ENCODE results near the gene BCL7C.

The BCL7C gene

DNA sequence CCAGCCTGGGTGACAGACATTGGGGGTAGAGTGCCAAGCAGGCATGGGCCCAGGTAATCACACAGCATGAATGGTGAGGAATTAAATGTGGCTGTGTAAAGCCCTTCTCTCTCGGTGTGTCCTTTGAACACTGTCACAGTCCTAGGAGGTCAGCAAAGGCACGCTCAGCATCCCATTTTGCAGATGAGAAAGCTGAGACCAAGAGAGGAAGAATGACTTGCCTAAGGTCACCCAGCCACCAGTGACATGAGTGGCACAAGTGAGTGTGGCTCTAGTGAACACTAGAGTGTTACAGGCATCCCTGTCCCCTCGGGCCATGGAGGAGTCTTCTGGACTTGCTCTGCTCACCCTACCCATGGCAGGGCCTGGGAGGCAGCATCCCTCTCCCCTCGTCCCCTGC is 13.2 kb upstream of the BCL7C start:
- H3K9me3 Mint-ChIP-seq: peaks cover 3% of the 10 kb centered on the region
- no peaks in the 10 kb centered on the region for H3K27me3 Mint-ChIP-seq
- DNase-seq: no peak

DNA sequence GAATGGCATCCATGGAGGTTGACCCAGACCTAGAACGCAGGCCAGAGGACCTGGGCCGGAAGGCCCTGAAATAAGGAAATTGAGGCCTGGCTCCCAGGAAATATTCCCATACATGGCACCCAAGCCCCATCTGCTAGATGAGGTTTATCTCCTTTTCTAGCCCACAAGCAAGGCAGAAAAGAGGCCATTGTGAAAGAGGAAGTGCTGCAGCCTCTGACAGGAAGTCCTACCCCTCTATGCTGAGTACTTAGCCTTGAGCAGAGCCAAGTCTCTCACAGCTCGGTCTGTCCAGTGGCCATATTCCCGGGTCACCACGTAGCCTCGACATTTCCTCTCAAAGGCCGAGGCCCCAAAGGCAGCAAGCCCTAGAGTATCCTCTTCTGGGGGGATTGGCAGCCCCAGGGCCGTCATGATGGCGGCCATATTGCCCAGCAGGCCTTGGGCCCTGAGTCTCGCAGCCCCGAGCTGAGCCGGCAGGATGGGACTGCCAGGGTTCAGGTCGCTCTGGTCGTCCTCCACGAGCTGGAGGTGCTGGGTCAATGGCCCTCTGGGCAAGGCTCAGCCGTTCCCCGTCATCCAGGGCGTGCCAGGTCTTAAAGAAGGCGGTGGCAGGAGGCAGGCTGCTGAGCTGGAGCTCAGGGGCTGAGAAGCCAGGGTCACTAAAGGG is 10.4 kb upstream of the BCL7C start:
- Mint-ChIP-seq H3K27me3 (no peaks in the 10 kb centered on the region), H3K27ac (peak overlapping the region; percentile 86), H3K4me3 (no peak overlapping the region), H3K4me1 (ENCODE audit: low read depth) (peaks cover 33% of the 10 kb centered on the region), H3K36me3 (ENCODE audit: low read depth) (no peaks in the 10 kb centered on the region), H3K9me3 (peaks cover 3% of the 10 kb centered on the region)
- no peak for DNase-seq

More for the DNA sequence above, 13.2 kb upstream of the BCL7C start:
- Mint-ChIP-seq H3K36me3 (ENCODE audit: low read depth) (no peaks in the 10 kb centered on the region), H3K27ac (no peak overlapping the region), H3K4me1 (ENCODE audit: low read depth) (peaks cover 22% of the 10 kb centered on the region), H3K4me3 (no peak overlapping the region)

DNA sequence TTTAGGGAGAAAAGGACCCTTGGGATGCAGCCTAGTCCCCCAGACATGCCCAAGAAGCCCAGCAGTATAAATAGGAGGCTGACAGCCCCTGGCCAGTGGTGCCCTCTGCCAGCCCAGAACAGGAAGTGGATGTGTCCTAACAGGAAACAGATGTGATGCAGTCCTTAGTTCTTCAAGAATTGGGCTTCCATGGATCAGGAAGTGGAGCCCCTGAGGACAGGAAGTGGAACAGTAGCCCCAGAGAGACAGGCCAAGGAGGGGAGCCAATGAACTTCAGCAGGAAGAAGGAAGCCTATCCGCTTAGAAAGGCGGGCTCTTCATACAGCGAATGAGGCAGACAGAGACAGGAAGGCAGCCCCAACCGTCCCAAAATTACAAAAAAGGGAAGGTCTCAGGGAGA is 9.7 kb upstream of the BCL7C start:
- Mint-ChIP-seq H3K36me3 (ENCODE audit: low read depth) (no peaks in the 10 kb centered on the region), H3K4me1 (ENCODE audit: low read depth) (peaks cover 33% of the 10 kb centered on the region), H3K9me3 (peaks cover 3% of the 10 kb centered on the region), H3K27ac (peak overlapping the region; percentile 86), H3K27me3 (no peaks in the 10 kb centered on the region), H3K4me3 (no peak overlapping the region)
- no peak for DNase-seq

DNA sequence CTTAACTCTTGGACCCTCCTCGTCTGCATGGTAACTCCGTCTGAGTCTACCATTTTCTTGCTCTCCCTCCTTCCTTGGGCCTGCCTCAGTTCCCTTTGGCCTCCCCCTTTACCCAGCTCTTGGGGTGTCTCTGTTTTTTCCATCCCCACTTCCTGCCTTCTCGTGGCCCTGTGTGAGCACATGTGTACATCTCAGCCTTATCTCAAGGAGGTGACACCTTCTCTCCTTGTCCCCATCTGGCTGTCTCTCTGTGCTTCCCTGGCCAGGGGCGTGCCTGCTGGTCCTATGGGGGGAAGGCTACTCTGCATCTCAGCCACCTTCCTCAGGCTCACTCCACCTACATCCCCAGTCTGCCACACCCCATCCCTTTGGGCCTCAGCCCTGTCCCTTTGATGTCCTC is 9.1 kb upstream of the BCL7C start:
- Mint-ChIP-seq H3K36me3 (ENCODE audit: low read depth) (no peaks in the 10 kb centered on the region), H3K4me1 (ENCODE audit: low read depth) (peaks cover 33% of the 10 kb centered on the region), H3K9me3 (peaks cover 3% of the 10 kb centered on the region), H3K4me3 (peak overlapping the region; percentile 87), H3K27me3 (no peaks in the 10 kb centered on the region), H3K27ac (peak overlapping the region; percentile 96)
- peak; percentile 57 for DNase-seq

DNA sequence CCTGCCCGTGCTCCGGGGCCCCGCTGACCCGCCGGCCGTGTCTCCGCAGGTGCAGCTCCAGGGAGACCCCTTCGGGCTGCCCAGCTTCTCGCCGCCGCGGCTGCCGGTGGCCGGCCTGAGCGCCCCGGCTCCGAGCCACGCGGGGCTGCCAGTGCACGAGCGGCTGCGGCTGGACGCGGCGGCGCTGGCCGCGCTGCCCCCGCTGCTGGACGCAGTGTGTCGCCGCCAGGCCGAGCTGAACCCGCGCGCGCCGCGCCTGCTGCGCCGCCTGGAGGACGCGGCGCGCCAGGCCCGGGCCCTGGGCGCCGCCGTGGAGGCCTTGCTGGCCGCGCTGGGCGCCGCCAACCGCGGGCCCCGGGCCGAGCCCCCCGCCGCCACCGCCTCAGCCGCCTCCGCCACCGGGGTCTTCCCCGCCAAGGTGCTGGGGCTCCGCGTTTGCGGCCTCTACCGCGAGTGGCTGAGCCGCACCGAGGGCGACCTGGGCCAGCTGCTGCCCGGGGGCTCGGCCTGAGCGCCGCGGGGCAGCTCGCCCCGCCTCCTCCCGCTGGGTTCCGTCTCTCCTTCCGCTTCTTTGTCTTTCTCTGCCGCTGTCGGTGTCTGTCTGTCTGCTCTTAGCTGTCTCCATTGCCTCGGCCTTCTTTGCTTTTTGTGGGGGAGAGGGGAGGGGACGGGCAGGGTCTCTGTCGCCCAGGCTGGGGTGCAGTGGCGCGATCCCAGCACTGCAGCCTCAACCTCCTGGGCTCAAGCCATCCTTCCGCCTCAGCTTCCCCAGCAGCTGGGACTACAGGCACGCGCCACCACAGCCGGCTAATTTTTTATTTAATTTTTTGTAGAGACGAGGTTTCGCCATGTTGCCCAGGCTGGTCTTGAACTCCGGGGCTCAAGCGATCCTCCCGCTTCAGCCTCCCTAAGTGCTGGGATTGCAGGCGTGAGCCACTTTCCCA is 8.4 kb upstream of the BCL7C start:
- peak overlapping the region; percentile 96 for H3K27ac Mint-ChIP-seq
- peak; percentile 85 for DNase-seq
- H3K27me3 Mint-ChIP-seq: no peaks in the 10 kb centered on the region
- no peaks in the 10 kb centered on the region for H3K36me3 Mint-ChIP-seq (ENCODE audit: low read depth)
- peak overlapping the region; percentile 87 for H3K4me3 Mint-ChIP-seq
- H3K9me3 Mint-ChIP-seq: peaks cover 3% of the 10 kb centered on the region
- peaks cover 30% of the 10 kb centered on the region for H3K4me1 Mint-ChIP-seq (ENCODE audit: low read depth)

DNA sequence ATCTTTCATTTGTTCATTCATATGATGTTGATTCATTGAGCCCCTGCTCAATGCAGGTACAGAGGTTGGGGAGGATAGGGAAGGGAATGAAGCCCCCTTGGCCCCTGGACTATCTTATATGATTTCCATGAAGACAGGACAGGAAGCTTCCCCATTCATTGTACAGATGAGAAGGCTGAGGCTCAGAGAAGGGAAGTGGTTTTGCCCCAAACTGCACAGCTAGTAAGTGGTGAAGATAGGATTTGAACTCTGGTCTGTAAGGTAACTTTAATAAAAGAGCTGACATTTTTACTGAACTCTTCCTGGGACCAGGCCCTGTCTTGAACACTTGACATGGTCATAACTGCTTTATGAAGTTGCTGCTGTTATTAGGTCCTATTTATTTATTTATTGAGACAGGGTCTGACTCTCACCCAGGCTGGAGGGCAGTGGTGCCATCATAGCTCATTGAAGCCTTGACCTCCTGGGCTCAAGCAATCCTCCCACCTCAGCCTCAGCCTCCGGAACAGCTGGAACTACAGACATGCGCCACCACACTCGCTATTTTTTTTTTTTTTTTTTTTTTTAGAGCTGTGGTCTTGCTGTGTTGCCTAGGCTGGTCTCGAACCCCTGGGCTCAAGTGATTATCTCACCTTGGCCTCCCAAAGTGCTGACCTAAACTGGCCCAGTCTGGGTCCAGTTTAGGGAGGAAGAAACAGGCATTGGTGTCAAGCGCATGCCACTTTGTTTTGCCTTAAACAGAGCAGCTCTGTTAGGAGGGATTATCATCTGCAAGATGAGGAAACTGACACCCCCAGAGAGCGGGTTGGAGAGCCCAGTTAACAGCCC is 7.5 kb upstream of the BCL7C start:
- peak overlapping the region; percentile 69 for H3K27ac Mint-ChIP-seq
- H3K9me3 Mint-ChIP-seq: peaks cover 3% of the 10 kb centered on the region
- H3K4me1 Mint-ChIP-seq (ENCODE audit: low read depth): peaks cover 37% of the 10 kb centered on the region
- no peaks in the 10 kb centered on the region for H3K36me3 Mint-ChIP-seq (ENCODE audit: low read depth)
- DNase-seq: no peak
- peak overlapping the region; percentile 69 for H3K4me3 Mint-ChIP-seq
- no peaks in the 10 kb centered on the region for H3K27me3 Mint-ChIP-seq

DNA sequence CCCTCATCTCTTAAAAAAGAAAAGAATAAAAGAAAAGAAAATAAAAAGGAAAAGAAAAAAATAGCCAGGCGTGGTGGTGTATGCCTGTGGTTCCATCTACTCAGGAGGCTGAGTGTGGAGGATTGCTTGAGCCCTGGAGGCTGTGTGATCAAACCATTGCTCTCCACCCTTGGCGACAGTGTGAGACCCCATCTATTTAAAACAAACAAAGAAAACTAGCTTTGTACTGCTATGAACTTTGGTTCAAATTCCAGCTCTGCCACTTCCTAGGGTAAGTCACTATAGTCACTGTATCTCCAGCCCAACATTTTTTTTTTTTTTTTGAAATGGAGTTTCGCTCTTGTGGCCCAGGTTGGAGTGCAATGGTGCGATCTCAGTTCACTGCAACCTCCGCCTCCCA is 6.7 kb upstream of the BCL7C start:
- Mint-ChIP-seq H3K4me1 (ENCODE audit: low read depth) (peaks cover 44% of the 10 kb centered on the region), H3K36me3 (ENCODE audit: low read depth) (no peaks in the 10 kb centered on the region), H3K4me3 (no peak overlapping the region), H3K27me3 (no peaks in the 10 kb centered on the region), H3K27ac (no peak overlapping the region), H3K9me3 (peaks cover 3% of the 10 kb centered on the region)
- no peak for DNase-seq

DNA sequence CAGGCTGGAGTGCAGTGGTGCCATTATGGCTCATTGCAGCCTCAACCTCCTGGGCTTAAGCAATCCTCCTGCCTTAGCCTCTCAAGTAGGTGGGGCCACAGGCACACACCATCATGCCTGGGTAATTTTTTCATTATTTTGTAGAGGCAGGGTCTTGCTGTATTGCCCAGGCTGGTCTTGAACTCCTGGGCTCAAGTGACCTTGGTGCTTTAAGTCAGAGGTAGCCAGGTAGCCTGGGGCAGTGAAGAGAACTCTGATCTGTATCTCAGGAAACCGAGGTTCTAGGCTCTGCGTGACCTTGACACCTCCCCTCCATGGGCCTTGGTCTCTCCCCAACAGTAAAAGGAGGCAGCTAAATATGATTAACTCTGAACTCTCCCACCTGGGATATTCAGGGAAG is 5.9 kb upstream of the BCL7C start:
- H3K36me3 Mint-ChIP-seq (ENCODE audit: low read depth): no peaks in the 10 kb centered on the region
- no peaks in the 10 kb centered on the region for H3K27me3 Mint-ChIP-seq
- peaks cover 3% of the 10 kb centered on the region for H3K9me3 Mint-ChIP-seq
- H3K27ac Mint-ChIP-seq: no peak overlapping the region
- peaks cover 51% of the 10 kb centered on the region for H3K4me1 Mint-ChIP-seq (ENCODE audit: low read depth)
- DNase-seq: no peak
- H3K4me3 Mint-ChIP-seq: no peak overlapping the region

DNA sequence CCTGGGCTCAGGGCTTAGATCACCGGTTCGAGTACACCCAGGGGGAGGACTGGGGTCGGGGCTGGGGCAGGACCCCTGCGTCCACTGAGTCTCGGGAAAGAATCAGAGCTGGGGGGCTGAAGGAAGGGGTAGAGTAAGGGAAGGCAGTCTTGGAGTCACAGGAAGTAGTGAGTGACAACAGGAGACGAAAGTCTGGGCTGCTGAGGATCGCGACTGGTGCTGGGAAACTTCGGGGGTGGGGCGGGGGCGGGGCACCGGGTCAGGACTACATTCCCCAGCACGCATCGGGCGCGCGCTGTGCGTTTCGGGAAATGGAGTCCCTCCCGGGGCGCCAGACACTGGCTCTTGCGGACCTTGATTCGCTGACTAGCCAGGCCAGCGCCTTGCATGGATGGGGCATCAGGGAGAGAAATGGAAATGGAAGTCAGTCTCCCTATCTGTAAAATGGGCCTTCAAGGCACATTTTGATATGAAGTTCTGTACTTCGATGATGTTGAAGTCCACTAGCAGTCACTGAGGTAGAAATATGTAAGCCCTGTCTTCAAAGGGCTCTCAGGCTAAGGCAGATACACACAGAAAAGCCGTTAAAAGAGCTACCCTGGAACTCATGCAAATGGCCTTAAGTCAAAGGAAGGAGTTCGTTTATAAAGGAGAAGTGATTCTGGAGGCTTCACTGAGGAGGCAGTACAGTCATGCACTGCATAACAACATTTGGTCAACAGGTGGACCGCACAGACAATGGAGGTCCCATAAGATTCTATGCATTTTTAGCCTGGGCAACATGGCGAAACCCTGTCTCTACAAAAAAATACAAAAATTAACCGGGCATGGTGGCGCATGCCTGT is 3.2 kb upstream of the BCL7C start:
- Mint-ChIP-seq H3K36me3 (ENCODE audit: low read depth) (peaks cover 7% of the 10 kb centered on the region), H3K27ac (peak overlapping the region; percentile 92), H3K9me3 (no peaks in the 10 kb centered on the region), H3K27me3 (no peaks in the 10 kb centered on the region), H3K4me1 (ENCODE audit: low read depth) (peaks cover 52% of the 10 kb centered on the region), H3K4me3 (peak overlapping the region; percentile 66)
- peak; percentile 88 for DNase-seq

DNA sequence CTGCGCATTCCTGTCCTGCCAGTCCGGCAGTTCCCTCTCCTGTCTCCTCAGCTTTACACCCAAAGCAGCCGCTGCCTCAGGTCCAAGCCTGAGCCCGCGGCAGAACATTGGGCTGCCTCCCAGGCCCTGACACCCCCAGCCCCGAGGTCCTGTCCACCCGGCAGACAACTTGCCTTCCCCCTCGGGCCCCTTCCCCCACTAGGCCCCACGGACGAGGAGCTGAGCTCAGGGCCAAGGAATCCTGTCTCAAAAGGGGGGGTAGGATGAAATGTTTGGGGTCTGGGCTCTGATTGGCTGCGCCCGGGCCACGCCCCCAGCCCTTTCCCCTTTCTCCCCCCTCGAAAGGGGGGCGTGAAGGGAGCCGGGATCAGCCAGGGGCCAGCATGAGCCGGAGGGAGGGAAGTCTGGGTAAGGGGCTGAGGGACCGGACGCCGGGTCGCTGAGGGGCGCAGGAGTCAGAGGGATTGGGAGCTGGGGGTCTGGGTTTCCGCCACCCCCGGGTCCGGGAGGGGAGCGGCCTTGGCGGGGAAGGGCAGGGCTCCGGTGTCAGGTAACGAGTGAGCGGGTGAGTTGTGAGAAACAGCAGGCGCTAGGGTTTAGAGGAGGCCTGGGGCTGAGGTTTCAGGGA is 2.5 kb upstream of the BCL7C start, which contains the start of gene CTF1:
Gene CTF1, plus strand, starts transcription at position 354 of the 628 bp plus-strand sequence. Its CDS starts 30 bp downstream, at position 384.
- H3K4me3 Mint-ChIP-seq: peak within 1 kb of the TSS; percentile 66
- H3K36me3 Mint-ChIP-seq (ENCODE audit: low read depth): peaks cover 11% of the 10 kb centered on the region
- peaks cover 51% of the 10 kb centered on the region for H3K4me1 Mint-ChIP-seq (ENCODE audit: low read depth)
- DNase-seq: no peak
- no peaks in the 10 kb centered on the region for H3K27me3 Mint-ChIP-seq
- peak within 1 kb of the TSS; percentile 92 for H3K27ac Mint-ChIP-seq
- no peaks in the 10 kb centered on the region for H3K9me3 Mint-ChIP-seq

DNA sequence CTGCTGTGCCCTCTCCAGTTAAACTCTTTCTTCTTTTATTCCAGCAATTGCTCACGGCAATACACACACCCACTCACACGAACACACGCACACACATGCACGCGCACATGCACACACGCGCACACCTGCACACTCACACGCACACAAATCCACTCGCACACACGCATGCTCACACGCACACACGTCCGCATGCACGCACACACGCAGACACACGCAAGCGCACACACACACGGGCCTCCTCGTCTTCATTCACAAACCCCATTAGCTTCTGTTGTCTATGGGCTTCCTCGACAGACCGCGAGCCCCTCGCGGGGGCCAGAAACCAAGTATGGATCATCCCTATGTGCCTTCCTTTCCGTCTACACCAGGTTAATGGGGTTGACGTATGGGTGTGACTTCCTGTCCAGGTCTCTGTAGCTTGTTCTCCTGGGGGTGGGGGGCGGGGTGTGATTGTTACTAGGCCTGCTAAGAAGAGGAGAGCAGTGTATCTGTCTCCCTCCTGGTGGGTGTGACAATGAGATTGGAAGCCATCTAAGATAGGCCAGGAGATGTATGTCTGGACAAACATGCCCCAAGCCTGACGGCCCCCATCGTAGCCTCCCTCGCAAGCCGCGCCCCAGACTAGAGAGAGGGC is 1.9 kb upstream of the BCL7C start:
- H3K9me3 Mint-ChIP-seq: no peaks in the 10 kb centered on the region
- H3K4me3 Mint-ChIP-seq: no peak overlapping the region
- peak; percentile 36 for DNase-seq
- H3K36me3 Mint-ChIP-seq (ENCODE audit: low read depth): peaks cover 17% of the 10 kb centered on the region
- H3K4me1 Mint-ChIP-seq (ENCODE audit: low read depth): peaks cover 45% of the 10 kb centered on the region
- peak overlapping the region; percentile 61 for H3K27ac Mint-ChIP-seq
- no peaks in the 10 kb centered on the region for H3K27me3 Mint-ChIP-seq

DNA sequence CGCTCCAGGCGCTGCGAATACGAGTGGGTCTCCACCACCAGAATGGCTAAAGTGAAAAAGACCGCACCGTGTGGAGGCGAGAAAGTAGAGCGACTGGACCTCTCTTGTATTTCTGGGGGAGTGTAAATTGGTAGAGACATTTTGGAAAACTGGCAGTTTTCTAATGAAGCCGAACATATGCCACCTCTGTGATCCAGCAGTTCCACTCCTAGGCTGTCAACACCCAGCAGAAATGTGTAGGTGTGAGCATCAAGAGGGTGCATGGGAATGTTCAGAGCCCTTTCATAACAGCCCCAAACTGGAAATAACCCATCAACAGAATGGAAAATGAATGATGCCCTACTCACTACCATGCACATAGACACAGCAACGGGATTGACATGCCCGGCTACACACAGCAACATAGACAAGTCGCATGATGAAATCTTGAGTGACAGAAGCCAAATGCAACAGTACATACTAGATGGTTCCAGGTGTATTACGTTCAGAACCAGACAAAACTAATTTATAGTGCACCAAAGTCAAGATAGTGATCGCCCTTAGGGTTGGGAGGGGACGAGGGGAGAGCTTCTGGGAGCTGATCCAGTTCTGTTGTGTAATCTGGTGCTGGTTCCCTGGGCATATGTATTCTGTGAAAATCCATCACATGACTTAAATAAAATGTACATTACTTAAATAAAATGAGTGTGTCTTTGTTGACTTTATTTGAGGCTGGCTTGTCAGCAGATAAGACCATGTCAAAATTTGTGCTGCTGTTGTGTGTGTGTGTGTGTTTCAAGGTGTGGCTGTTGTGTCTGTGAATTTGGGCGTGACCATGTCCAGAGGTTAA is 877 bp upstream of the BCL7C start:
- H3K4me1 Mint-ChIP-seq (ENCODE audit: low read depth): peaks cover 44% of the 10 kb centered on the region

More for the DNA sequence above, 877 bp upstream of the BCL7C start:
- H3K36me3 Mint-ChIP-seq (ENCODE audit: low read depth): peaks cover 23% of the 10 kb centered on the region
- peak overlapping the region; percentile 74 for H3K4me3 Mint-ChIP-seq
- no peaks in the 10 kb centered on the region for H3K27me3 Mint-ChIP-seq
- DNase-seq: no peak
- H3K9me3 Mint-ChIP-seq: no peaks in the 10 kb centered on the region
- H3K27ac Mint-ChIP-seq: peak overlapping the region; percentile 91
